ENCODE data around the gene FOLR2.
"Not testable (repeated sequence)": the region's sequence is repeated elsewhere in the genome, so short reads cannot be mapped to it uniquely, and the experiment has no call there.

Gene FOLR2

GRCh38 chr11:72253392-72253791, 36.8 kb downstream of the FOLR2 start:
- TF ChIP-seq, protein P1, sequence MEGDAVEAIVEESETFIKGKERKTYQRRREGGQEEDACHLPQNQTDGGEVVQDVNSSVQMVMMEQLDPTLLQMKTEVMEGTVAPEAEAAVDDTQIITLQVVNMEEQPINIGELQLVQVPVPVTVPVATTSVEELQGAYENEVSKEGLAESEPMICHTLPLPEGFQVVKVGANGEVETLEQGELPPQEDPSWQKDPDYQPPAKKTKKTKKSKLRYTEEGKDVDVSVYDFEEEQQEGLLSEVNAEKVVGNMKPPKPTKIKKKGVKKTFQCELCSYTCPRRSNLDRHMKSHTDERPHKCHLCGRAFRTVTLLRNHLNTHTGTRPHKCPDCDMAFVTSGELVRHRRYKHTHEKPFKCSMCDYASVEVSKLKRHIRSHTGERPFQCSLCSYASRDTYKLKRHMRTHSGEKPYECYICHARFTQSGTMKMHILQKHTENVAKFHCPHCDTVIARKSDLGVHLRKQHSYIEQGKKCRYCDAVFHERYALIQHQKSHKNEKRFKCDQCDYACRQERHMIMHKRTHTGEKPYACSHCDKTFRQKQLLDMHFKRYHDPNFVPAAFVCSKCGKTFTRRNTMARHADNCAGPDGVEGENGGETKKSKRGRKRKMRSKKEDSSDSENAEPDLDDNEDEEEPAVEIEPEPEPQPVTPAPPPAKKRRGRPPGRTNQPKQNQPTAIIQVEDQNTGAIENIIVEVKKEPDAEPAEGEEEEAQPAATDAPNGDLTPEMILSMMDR (IDR thresholded peaks at IDR 0.05; ENCODE audit: low read depth, low read length, missing control alignments) = no peak

DNA sequence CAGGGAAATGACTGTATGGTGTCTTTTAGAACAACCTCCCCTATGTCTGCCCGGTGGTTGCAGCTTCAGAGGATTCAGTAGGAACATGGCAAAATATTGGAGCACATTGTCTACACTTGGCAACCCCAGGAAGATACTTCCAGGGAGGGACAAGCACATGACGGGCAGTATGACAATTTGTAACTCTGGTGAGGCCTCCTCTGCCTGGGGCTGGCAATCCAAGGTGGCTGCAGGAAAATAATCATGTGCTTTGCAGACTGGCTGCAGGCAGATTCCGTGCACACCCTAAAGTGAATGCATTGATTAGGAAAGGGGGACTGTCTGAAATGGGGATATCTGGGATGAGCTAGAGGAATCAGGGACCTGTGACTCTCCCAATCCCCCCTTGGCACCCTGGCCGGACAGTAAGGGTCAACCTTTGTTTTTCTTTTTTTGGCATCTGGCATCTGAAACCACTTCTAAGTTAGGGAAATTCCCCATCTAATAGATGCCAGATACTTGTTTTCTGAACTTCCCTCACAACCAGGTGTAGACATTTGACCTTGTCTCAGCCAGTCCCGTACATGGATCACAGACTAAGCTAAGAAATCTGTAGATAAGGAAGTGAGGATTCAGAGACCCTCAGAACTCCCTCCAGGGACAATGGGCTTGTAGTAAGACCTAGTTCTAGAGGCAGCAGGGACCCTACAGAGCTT, 37.9 kb downstream of the FOLR2 start:
- H3K4me3 ChIP-seq (ENCODE audit: low read depth, low read length) = no peak overlapping the region
- TF ChIP-seq, protein P1 (IDR thresholded peaks at IDR 0.05; ENCODE audit: low read depth, low read length, missing control alignments) = no peak
- DNase-seq (ENCODE audit: low read depth) = no peak

More at GRCh38 chr11:72253392-72253791, 36.8 kb downstream of the FOLR2 start:
- no peak for DNase-seq (ENCODE audit: low read depth)
- no peak overlapping the region for H3K4me3 ChIP-seq (ENCODE audit: low read depth, low read length)

GRCh38 chr11:72257570-72257969, 41.0 kb downstream of the FOLR2 start:
- TF ChIP-seq, protein P1 (IDR thresholded peaks at IDR 0.05; ENCODE audit: low read depth, low read length, missing control alignments) = no peak
- no peak overlapping the region for H3K4me3 ChIP-seq (ENCODE audit: low read depth, low read length)
- DNase-seq (ENCODE audit: low read depth) = no peak

GRCh38 chr11:72259490-72259889, 42.9 kb downstream of the FOLR2 start:
- H3K4me3 ChIP-seq (ENCODE audit: low read depth, low read length) = no peak overlapping the region
- DNase-seq (ENCODE audit: low read depth) = no peak
- TF ChIP-seq, protein P1 (IDR thresholded peaks at IDR 0.05; ENCODE audit: low read depth, low read length, missing control alignments) = no peak

DNA sequence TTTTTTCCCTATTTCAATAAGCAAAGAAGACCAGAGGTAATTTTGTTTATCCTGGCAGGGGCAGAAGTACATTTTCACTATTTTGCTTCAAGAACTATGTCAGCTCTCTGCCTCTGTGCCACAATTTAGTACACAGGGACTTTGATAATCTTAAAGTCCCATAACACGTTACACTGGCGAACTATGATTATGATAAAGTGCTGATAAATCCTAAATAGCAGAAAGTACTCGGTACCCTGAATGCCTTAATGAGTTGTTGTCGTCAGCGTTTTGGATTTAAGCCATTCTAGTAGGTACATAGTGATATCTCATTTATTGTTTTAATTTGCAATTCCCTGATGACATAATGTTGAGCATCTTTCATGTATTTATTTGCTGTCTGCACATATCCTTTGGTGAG, 44.0 kb downstream of the FOLR2 start:
- H3K4me3 ChIP-seq (ENCODE audit: low read depth, low read length) = no peak overlapping the region
- TF ChIP-seq, protein P1 (IDR thresholded peaks at IDR 0.05; ENCODE audit: low read depth, low read length, missing control alignments) = no peak
- DNase-seq (ENCODE audit: low read depth) = no peak

- TF ChIP-seq, protein P1 (IDR thresholded peaks at IDR 0.05; ENCODE audit: low read depth, low read length, missing control alignments) = no peak
- DNase-seq (ENCODE audit: low read depth) = no peak
- no peak overlapping the region for H3K4me3 ChIP-seq (ENCODE audit: low read depth, low read length)
Measured at GRCh38 chr11:72263361-72263760, 46.8 kb downstream of the FOLR2 start.

GRCh38 chr11:72265951-72266350, 49.4 kb downstream of the FOLR2 start:
- H3K4me3 ChIP-seq (ENCODE audit: low read depth, low read length) = no peak overlapping the region
- TF ChIP-seq, protein P1 (IDR thresholded peaks at IDR 0.05; ENCODE audit: low read depth, low read length, missing control alignments) = no peak
- no peak for DNase-seq (ENCODE audit: low read depth)

GRCh38 chr11:72266960-72267359, 50.4 kb downstream of the FOLR2 start:
- H3K4me3 ChIP-seq (ENCODE audit: low read depth, low read length); DNase-seq (ENCODE audit: low read depth): not testable (repeated sequence)
